ENCODE measurements around the gene TEDDM1.

DNA sequence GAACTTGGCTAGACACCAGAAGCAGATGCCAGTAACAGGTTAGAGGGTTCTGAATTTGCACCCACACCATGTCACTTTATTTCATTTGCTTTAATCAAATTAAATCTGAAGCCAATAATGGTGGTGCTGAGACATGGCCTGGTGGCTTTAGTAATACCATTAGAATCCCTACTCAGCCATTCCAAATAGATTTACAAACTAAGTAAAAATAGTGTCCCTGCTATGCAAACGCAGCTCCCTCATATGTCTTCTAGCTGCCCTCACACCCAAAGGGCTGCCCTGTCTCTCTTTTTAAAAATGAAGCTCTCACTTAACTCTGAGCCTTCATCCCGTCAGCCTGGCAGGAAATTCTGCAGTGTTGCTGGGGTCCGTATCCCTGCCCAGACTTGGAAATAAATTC lies 29.9 kb downstream of the TEDDM1 start:
- no peak for TF ChIP-seq POLR2A (IDR thresholded peaks at IDR 0.05)
- TF ChIP-seq, protein P1, sequence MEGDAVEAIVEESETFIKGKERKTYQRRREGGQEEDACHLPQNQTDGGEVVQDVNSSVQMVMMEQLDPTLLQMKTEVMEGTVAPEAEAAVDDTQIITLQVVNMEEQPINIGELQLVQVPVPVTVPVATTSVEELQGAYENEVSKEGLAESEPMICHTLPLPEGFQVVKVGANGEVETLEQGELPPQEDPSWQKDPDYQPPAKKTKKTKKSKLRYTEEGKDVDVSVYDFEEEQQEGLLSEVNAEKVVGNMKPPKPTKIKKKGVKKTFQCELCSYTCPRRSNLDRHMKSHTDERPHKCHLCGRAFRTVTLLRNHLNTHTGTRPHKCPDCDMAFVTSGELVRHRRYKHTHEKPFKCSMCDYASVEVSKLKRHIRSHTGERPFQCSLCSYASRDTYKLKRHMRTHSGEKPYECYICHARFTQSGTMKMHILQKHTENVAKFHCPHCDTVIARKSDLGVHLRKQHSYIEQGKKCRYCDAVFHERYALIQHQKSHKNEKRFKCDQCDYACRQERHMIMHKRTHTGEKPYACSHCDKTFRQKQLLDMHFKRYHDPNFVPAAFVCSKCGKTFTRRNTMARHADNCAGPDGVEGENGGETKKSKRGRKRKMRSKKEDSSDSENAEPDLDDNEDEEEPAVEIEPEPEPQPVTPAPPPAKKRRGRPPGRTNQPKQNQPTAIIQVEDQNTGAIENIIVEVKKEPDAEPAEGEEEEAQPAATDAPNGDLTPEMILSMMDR (IDR thresholded peaks at IDR 0.05): no peak
- no peak for TF ChIP-seq POLR2AphosphoS5 (IDR thresholded peaks at IDR 0.05)
